DND-41 (cell line): ENCODE measurements around the gene NOL4L.

Source experiments
- ATAC-seq: fragments of 200-7000 bp; cut with Tn5 transposase; 3 replicates; pipeline ENCODE4 v1.9.1; 2021; ENCODE audit warnings: low read depth; ENCODE audit not compliant: insufficient read depth
- DNase-seq: peaks from one replicate; pipeline ENCODE4 v3.0.0-alpha.2; 2020
- H2AFZ ChIP-seq: 2 replicates; pipeline ENCODE4 v1.6.0; 2012; ENCODE audit warnings: low read depth, low read length
- H3K27ac ChIP-seq: 2 replicates; pipeline ENCODE4 v1.5.1; 2012; ENCODE audit warnings: low read length, inconsistent platforms
- H3K27me3 ChIP-seq: fragments of 200-600 bp; sonication (generic); 2 replicates; pipeline ENCODE4 v1.6.0; 2012; ENCODE audit warnings: low read length, mild to moderate bottlenecking, inconsistent platforms; ENCODE audit not compliant: insufficient read depth, poor library complexity
- H3K36me3 ChIP-seq: 2 replicates; pipeline ENCODE4 v1.5.1; 2012; ENCODE audit warnings: low read length, inconsistent platforms; ENCODE audit not compliant: insufficient read depth
- H3K4me1 ChIP-seq: 2 replicates; pipeline ENCODE4 v1.5.1; 2012; ENCODE audit warnings: mild to moderate bottlenecking, low read length; ENCODE audit not compliant: insufficient read depth
- H3K4me2 ChIP-seq: 2 replicates; pipeline ENCODE4 v1.6.0; 2012; ENCODE audit warnings: mild to moderate bottlenecking, moderate library complexity, low read length, inconsistent platforms; ENCODE audit not compliant: insufficient read depth
- H3K4me3 ChIP-seq, 2 experiments: fragments of 200-600 bp in 1 of 2; shearing (Covaris generic) in 1 of 2; 2 replicates each; pipeline ENCODE4 v1.5.1; 2012 to 2016; ENCODE audit warnings: inconsistent platforms in 2 of 2, low read length in 2 of 2, mild to moderate bottlenecking in 2 of 2, low read depth in 1 of 2, moderate library complexity in 1 of 2
- H3K79me2 ChIP-seq: 2 replicates; pipeline ENCODE4 v1.6.0; 2012; ENCODE audit warnings: low read length, inconsistent platforms; ENCODE audit not compliant: insufficient read depth
- H3K9ac ChIP-seq: 2 replicates; pipeline ENCODE4 v1.6.0; 2012; ENCODE audit warnings: low read depth, mild to moderate bottlenecking, inconsistent platforms, low read length, moderate library complexity
- H3K9me3 ChIP-seq: 2 replicates; pipeline ENCODE4 v1.5.1; 2012; ENCODE audit warnings: low read length, moderate library complexity, mild to moderate bottlenecking, inconsistent platforms; ENCODE audit not compliant: insufficient read depth, severe bottlenecking
- H4K20me1 ChIP-seq: 2 replicates; pipeline ENCODE4 v1.6.0; 2012; ENCODE audit warnings: low read length; ENCODE audit not compliant: insufficient read depth
- CTCF ChIP-seq: IDR thresholded peaks from 2 replicates; pipeline ENCODE4 v1.5.1; 2012; ENCODE audit warnings: borderline replicate concordance, low read length, moderate library complexity, mild to moderate bottlenecking; ENCODE audit not compliant: poor library complexity, severe bottlenecking; ENCODE audit errors: extremely low read depth
- EZH2 ChIP-seq: IDR thresholded peaks from 3 replicates; pipeline ENCODE4 v1.6.1; 2012; ENCODE audit warnings: borderline replicate concordance, low read depth, mild to moderate bottlenecking, moderate library complexity, low read length, inconsistent platforms; ENCODE audit not compliant: severe bottlenecking

Gene NOL4L

GRCh38 chr20:32592022-32592421 lies 6.9 kb upstream of the NOL4L start:
- Histone ChIP-seq H3K4me3 (no peak overlapping the region), H3K4me1 (no peaks in the 10 kb centered on the region), H3K9ac (no peak overlapping the region), H3K27ac (no peak overlapping the region), H4K20me1 (no peaks in the 10 kb centered on the region), H3K4me2 (no peak overlapping the region), H3K36me3 (no peaks in the 10 kb centered on the region), H3K79me2 (no peaks in the 10 kb centered on the region), H2AFZ (no peak overlapping the region), H3K27me3 (no peaks in the 10 kb centered on the region), H3K9me3 (no peaks in the 10 kb centered on the region)
- no peak for DNase-seq
- no peak for ATAC-seq
- no peak for TF ChIP-seq CTCF
- no peak for TF ChIP-seq EZH2

GRCh38 chr20:32589769-32590168 lies 4.6 kb upstream of the NOL4L start:
- TF ChIP-seq CTCF = no peak
- TF ChIP-seq EZH2 = no peak
- Histone ChIP-seq H3K4me3 (no peak overlapping the region), H3K9ac (no peak overlapping the region), H3K4me2 (no peak overlapping the region), H3K27me3 (peaks cover 4% of the 10 kb centered on the region), H3K79me2 (no peaks in the 10 kb centered on the region), H3K9me3 (no peaks in the 10 kb centered on the region), H2AFZ (no peak overlapping the region), H3K4me1 (peaks cover 5% of the 10 kb centered on the region), H4K20me1 (peaks cover 10% of the 10 kb centered on the region), H3K36me3 (no peaks in the 10 kb centered on the region), H3K27ac (no peak overlapping the region)
- DNase-seq (no peak), ATAC-seq (no peak)

- H4K20me1 ChIP-seq = peaks cover 10% of the 10 kb centered on the region
- H2AFZ ChIP-seq = no peak overlapping the region
- no peak overlapping the region for H3K4me3 ChIP-seq
- H3K27ac ChIP-seq = no peak overlapping the region
- DNase-seq = no peak
- H3K9me3 ChIP-seq = no peaks in the 10 kb centered on the region
- ATAC-seq = no peak
- peaks cover 5% of the 10 kb centered on the region for H3K4me1 ChIP-seq
- peaks cover 4% of the 10 kb centered on the region for H3K27me3 ChIP-seq
- no peak overlapping the region for H3K9ac ChIP-seq
- no peak overlapping the region for H3K4me2 ChIP-seq
- H3K36me3 ChIP-seq = no peaks in the 10 kb centered on the region; the same call in 1 of the 2 replicates
- H3K79me2 ChIP-seq = peaks cover 3% of the 10 kb centered on the region; the same call in 1 of the 2 replicates
- TF ChIP-seq CTCF (no peak), EZH2 (no peak)
These were observed 4.1 kb upstream of the NOL4L start for GRCh38 chr20:32589256-32589655.

- ATAC-seq = no peak
- Histone ChIP-seq H2AFZ (no peak overlapping the region), H3K4me2 (no peak overlapping the region)
These were observed 2.9 kb upstream of the NOL4L start for GRCh38 chr20:32588040-32588439.

More at GRCh38 chr20:32588040-32588439, 2.9 kb upstream of the NOL4L start:
- H3K36me3 ChIP-seq = no peaks in the 10 kb centered on the region; the same call in 1 of the 2 replicates
- TF ChIP-seq EZH2 (no peak), CTCF (no peak)
- no peak overlapping the region for H3K4me3 ChIP-seq
- peaks cover 4% of the 10 kb centered on the region; the same call in 1 of the 2 replicates for H3K79me2 ChIP-seq
- H3K9me3 ChIP-seq = no peaks in the 10 kb centered on the region
- peaks cover 10% of the 10 kb centered on the region for H4K20me1 ChIP-seq
- H3K27me3 ChIP-seq = peaks cover 4% of the 10 kb centered on the region
- DNase-seq = no peak
- H3K9ac ChIP-seq = no peak overlapping the region
- peaks cover 7% of the 10 kb centered on the region for H3K4me1 ChIP-seq
- no peak overlapping the region for H3K27ac ChIP-seq
